CD4-positive, alpha-beta T cell treated with Interleukin-4 for 4 hours (primary cell): ENCODE data around the gene DAAM2.

Experiments
- DNase-seq: peaks from one replicate; pipeline ENCODE4 v3.0.0-alpha.2; 2020

The DAAM2 gene

DNA sequence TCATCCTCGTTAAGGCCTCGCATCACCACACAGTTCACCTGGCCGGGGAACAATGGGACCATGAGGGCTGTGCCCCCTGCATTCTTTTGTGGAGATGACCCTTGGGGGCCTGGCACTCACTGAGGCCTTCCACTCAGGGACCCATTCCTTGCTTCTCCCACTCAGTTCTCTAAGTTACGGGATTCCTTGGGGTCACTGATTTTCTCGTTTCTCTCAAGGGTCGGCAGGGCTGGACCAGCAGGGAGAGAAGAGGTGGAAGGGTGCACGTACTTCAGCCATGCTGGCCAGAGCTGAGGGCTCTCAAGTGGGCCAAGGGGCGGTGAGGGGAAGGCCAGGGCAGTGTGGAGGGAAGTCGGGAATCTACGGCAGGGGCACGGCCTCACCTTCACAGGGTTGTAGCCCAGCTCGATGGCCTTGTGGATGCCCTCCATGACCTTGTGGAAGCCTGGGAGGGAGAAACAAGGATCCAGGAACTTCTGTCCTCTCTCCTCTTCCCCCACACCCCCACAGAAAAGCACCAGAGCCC is 121.3 kb downstream of the DAAM2 start:
- DNase-seq = no peak

DNA sequence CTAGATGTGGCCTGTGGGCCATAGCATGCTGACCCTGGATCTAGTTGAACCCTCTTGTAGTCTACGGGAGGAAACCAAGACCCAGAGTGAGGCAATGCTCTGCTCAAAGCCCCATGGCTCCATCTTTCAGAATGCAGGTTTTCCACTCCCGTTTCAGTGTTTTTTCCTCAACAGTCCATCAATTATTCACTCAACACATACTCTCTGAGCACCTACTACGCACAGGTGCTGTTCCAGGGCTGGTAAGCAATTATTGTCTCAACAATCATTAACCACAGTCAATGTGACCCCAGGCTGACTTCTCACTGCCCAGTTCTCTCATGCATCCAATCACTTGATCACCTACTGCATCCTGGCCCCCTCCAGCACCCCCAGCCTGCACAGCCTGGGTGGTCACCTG is 122.1 kb downstream of the DAAM2 start:
- DNase-seq = no peak

DNA sequence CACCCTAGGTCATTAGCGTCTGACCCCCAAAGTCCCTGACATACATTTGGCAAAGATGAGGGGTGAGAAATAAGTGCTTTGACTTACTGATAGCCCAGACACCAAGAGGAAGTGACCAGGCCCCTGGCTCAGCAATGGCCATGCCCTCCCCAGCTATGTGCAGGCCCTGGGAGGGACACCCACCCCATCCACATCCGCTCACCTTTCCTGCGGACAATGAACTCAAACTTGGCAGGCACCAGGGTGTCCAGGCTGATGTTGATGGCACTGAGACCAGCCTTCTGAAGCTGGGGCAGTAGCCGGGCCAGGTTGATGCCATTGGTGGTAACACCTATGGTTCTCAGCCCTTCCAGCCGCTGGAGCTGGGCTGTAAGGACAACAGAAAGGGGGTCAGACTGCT is 123.7 kb downstream of the DAAM2 start:
- no peak for DNase-seq

DNA sequence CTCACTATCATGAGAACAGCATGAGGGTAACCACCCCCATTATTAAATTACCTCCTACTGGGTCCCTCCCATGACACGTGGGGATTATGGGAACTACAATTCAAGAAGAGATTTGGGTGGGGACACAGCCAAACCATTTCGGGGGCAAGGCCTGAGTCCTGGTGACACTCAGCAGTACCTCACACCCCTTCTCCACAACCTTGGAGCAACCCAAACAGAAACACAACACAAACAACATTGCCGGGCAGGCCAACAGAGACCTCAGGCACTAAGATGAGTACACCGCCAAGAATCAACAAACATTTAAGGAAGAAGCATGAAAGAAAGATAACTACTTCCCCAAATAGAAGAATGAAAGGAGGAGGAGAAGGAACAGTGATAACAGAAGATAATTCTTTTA is 125.2 kb downstream of the DAAM2 start:
- DNase-seq = no peak

DNA sequence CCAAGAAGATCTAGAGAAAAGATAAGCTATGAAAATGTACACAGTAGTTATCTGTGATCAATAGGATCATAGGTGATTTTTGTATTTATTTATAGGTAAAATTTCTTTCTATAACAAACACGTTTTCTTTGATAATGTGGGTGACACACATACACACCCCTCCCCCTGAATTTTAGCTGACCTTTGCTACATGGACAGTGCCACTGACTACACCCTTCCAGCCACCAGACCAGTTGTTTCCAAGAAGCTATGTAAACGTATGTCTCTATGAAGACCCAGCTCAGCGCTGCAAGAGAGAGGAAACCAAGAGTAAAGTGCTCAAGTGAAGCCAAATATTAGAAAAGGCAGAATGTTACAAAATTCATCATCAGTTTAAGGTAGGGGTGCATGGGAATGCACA is 125.8 kb downstream of the DAAM2 start:
- no peak for DNase-seq

DNA sequence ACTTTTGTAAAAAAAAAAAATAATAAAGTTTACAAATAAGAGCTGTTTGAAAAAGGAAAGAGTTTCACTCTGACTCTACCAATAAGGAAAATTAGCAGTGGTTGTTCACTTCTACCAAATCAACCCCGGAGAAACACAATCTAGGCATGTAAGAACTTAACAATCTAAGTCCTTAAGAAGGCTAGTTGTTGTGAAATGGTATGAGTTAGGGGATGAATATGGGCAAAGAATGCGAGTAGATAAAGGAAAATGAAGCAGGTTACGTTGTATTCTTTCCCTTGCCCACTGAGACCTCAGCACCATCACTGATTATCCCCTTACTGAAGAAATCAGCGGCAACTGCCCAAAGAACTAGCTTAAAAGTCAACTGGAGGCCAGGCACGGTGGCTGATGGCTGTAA is 126.7 kb downstream of the DAAM2 start:
- no peak for DNase-seq

DNA sequence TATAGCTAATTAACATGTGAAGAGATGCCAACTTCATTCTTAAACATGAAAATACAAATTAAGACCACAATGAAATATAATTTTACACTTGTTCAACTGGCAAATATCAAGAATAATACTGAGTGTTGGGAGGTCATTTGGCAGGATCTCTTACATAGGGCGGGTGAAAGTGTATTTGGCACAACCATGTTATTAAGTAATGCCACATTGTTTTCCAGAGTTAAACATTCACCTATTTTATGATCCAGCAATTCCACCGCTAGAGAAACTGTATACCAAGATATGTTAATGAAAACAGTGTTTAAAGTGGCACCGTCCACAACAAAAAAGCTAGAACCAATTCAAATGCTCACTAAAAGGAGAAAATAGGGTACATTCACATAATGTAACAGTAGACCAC is 128.0 kb downstream of the DAAM2 start:
- no peak for DNase-seq

DNA sequence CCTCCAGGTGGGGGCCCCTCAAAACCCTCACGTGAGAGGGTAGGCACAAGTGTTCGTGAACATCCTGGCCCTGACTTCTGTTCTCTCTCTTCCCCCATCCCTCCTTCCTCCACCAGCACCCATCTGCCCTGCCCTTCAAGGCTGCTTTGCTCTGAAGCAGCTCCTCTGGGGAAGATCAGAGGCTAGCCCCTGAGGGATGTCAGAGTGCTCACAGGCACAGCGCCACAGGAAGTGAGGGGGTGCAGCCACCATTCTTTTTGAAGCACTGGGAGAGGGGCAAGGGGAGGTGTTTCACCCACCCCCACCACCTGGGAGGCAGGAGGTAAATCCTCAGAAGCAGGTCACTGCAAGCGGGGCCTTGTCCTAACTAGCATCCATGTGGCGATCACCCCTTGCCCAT is 130.6 kb downstream of the DAAM2 start:
- DNase-seq = no peak

DNA sequence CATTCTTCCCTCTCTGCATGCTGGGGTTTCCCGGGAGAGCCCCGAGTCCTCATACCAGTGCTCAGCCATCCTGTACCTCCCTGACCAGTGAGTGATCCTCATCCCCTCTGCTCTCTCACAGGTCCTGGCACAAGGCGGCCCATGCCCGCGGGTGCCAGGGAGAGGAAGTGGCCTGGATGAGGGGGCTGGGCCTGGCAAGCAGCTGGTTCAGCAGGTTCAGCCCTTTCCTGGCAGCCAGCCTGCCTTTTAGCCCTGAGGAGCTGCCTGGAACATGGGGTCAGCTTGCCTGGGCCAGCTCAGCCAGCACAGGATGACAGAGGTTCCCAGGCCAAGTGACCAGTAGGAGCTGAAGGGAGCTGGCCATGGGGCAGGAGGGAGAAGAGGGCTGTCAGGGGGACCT is 131.2 kb downstream of the DAAM2 start:
- DNase-seq = no peak

DNA sequence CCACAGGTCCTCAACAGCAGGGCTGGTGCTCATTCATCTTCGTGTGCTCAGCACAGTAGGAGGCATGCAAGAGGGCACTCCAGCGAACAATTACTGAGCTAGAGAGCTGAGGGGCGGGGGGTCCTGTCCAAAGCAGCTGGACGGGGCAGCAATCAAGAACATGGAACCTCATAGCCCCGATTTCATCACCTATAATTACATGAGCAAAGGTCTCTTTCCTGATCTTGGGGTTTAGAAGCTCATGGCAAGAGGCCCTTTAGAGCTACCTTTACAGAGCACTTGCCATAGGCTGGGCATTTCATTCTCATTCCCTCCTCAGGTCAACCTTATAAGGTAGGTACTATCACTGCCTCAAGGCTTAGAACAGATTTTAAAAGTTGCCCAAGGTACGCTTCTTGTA is 131.7 kb downstream of the DAAM2 start:
- DNase-seq = no peak

DNA sequence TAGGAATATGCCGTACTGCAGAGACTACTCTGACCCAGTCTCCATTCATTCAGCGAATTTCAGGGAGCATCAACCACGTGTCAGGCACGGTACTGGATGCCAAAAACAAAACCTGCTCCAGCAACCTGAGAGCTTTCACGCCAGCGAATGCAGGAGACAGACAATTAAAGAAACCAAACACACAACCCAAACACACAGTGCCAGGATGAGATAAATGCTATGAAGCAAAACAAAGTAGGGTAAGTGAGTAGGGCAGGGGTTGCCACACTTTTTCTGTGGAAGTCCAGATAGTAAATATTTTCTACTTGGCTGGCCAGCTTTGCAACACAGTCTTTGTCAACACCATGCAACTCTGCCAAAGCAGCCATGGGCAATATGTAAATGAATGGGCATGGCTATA is 132.1 kb downstream of the DAAM2 start:
- DNase-seq = no peak

DNA sequence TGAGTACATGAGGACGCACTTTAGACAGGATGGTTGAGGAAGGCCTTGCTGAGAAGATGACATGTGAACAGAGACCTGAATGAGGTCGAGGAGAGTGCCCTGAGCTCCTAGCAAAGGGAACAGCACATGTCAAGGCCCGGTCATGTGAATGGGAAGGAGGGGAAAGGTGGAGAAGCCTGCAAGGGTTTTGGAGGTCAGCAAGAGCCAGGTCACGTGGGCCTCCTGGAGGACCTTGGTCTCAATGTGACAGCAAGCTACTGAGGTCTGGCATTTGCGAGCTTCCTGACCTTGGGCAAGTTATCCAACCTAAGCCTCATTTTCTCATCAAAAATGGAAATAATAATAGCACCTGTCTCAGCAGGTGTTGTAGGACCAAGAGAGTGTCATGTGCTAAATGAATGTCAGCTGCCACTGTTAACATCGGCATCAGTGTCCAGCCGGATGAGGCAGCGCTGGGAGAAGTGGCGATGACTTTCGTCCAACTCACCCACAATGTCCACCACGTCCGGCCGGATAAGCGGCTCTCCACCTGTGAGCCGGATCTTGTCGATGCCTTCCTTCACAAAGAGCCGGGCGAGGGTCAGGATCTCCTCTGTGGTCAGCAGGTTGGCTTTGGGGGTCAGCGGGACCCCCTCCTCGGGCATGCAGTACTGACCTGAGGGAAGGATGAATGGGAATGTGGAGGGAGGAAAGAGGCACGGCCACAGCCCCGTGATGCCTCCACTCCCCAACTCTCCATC is 133.2 kb downstream of the DAAM2 start:
- DNase-seq = no peak

DNA sequence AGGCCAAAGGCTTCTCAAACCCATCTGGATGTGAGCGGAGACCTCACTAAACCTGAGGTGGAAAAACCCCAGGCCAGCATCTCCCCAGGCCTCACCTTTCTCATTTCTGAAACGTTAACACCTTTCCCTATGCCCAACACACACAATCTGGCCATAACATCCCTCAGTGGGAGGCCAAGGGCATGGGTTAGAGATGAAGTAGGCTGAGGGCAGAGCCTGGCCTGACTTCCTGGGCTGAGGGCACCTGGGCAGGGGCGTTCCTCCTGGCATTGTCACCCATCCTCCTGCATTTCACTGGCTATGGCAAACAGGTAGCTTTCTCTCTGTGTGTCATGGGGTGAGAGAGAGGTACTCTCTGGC is 133.7 kb downstream of the DAAM2 start:
- no peak for DNase-seq

DNA sequence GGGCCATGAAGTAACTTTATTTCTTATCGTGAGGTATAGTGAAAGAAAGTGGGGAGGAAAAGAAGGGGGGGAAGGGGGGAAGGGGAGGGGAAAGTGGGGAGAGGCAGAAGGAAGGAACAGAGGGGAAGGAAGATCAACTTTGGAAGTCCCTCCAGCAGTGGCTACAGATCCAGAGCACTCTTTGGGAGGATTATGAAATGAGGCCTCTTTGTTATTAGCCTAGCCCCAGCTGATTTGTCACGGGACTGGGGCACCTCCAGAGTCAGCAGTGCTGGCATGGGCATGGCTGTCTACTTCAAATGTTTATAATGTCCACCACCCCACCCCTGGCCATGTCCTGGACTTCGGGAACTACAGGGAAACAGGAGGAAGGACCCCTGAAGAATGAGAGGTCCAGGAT is 134.5 kb downstream of the DAAM2 start:
- DNase-seq = no peak

DNA sequence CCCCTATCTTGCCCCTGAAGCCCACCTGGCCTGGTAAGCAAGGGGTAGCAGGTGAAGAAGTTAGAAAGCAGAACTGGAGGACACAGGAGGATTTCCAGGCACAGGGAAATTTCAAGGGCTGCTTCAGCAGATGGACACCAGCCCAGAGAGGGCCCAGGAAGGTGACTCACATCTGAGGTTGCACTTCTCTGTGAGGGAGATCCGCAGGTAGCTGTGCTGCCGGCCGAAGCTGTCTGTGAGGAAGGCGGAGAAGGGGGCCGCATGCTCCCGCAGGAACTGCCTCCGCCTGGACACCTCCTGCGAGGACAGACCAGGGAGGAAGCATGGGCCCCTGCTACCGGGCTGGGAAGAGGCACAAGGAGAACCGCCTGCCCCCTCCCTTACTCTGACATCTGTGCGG is 135.0 kb downstream of the DAAM2 start:
- DNase-seq = no peak

DNA sequence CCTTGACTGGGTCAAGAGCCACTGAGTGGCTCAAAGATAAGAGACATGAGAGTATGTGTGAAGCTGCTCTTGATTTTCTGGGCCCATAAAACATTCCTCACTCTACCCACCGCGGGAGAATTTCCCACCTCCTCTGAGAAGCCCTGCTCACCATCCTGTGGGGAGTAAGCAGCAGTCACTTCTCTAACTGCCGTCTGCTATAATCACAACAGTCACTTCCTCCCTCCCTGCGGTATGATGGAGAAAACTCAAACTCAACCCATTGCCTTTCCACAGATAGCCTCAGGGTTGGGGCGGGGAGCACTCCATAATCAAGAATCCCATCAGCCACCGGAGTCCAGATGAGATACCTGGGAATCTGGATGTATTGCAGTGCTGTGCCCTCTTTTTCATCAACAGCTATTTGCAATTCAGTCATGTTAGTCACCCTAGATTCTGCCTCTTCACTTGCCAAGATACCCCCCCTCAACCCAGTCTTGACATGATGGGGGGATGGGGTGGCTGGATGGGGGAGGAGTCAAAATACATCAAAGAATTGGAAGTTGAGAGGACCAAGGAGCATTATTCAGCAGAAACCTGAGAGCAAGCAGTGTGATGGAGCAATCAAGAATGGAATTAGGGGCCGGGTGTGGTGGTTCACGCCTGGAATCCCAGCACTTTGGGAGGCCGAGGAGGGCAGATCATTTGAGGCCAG is 137.0 kb downstream of the DAAM2 start:
- no peak for DNase-seq

DNA sequence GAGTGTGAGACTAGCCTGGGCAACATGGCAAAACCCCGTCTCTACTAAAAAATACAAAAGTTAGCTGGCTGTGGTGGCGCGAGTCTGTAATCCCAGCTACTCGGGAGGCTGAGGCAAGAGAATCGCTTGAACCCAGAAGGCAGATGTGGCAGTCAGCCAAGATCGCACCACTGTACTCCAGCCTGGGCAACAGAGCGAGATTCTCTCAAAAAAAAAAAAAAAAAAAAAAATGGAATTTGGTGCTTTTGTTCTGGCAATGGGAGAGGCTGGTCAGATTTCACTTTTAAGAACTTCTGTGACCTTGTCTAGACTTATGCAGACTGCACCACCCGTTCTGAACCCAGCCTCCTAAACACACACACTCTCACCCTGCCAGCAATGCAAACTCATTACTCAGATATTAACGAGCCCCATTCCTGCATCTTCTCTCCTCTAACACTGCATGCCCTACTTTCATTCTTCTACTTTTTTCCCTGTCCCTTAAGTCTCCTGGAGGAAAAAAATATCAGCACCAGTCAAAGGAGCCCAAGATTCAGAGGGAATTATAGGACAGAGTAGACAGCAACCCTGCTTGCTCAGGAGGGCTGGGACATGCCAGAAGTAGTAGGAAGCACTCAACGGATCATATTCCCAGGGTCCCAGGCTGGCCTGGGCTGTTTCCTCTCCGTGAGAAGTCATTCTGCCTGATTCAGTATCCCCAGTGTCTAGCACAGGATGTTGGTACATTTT is 137.7 kb downstream of the DAAM2 start:
- DNase-seq = no peak

DNA sequence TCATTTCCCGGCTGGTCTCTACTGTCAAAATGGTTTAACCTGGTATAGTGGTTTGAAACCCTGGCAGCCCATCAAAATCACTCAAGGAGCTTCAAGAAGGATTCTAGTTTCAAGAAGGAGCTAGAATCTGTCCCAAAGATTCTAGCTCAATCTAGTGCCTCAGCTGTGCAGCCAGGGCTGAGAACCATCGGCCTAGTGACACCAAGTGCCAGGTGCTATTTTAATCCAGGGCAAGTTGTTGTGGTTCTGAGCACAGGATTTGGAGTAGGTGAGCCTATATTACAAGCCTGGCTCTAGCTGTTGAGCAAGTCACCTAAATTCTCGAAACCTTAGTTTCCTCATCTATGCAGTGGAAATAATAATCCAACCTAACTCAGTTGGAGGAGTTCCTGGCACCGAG is 138.4 kb downstream of the DAAM2 start:
- DNase-seq = no peak

DNA sequence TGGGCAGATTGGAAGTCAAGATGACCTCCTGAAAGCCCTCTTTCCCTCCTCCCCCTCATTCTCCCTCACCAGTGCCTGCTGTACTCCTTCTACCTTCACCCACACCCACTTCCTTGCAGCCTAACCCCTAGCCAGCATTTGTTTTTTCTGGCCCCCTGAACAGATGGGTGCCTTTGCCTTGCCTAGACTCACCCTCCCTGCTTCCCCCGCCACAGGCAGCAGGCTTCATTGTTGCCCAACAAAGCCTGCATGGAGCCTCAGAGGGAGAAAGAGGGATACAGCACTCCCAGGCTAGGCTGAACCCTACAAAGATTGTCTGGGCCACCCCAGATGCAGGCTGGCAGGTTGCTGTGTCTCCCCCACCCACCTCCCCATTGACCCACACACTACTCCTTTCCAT is 139.4 kb downstream of the DAAM2 start:
- no peak for DNase-seq

DNA sequence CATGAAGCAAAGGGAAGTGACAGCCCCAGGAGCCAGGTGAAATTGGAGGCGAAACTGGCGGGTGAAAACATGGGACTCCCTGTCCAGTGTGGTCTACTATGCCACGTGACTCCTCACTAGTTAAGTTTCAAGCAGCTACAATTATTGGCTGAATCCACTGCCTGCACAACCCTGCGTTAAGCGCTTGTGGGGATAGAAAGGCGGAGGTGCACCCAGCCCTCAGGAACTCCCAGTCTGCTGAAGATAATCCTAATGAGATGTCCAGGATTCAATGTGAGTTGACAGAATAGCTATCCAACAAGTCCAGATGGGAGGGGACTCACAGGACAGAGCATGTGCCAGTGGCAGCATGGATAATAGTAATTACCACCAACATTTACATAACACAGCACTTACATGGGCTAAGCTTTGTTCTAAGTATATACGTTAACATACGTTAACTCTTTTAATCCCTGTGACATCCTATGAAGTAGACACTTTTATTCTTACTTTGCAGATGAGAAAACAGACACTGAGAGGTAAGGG is 140.3 kb downstream of the DAAM2 start:
- DNase-seq = no peak

DNA sequence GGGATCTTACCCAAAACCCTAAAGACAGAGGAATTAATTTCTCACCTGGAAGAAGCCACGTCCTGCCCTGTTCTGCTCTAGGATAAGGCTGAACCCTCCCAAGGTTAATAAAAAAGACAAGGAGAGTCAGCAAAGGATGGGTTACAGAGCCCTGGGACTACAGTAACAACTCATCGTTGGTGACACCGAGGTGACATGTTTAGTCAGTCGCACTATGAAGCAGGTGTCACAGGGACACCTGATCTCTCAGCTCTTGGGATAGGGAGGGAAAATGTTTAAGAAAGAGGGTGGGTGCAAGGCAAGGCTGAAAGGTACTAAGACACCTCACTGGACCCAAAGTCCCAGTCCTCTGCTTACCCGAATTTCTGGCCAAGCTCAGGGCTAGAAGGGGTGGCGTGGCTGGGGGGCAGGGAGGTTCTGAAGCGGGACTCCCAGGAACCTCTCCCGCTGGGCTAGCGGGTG is 141.5 kb downstream of the DAAM2 start:
- DNase-seq = no peak

DNA sequence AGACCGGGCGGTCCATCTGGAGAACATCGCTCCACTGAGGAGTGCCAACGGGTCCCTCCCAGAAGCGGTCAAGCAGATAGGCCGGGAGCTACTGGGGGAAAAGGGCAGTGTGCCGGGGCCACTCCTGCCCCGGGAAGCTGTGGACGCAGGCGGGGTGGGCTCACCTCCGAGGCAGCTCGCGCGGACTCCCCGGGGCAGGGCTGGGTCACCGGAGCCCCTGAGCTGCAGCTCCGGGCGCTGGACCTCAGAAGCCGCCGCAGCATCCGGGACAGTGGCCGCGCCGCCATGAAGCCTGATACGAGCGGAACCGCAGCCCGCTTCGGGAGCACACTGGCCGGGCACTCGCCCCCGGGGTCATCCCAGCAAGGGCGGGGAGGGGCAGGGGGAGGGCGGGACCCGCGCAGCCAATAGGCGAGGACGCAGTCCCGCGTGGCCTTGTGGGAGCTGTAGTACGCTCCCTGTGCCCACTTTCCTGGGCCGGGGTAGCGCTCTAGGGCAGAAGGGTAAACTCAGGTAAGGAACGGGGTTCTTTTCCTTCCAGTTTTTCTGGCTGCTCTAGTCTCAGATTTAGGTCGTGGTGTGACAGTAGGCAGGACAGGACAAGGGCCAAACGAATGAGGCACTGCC is 142.1 kb downstream of the DAAM2 start, which contains the start of gene MOCS1:
TSS of gene MOCS1 (minus strand) at position 332 of the 627 bp plus-strand sequence. CDS start at position 287, 45 bp downstream.
- DNase-seq = peak; percentile 0

DNA sequence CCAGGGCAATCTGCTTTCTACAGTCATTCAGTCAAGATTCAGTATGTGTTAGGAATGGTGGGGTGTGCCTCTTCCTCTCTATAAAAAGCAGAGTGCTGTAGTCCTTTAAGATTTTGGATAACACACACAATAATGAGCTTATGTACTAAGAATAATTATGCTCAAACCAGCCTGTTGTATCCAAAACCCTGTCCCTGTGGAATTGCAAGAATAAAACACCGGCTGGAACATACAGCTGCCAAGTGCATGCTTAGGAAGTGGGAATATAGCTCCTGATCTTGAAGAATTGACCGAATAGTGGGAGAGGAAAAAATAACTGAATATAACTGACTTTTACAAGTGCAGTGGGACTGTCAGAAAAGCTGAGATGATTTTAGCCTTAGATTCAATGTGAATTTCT is 143.1 kb downstream of the DAAM2 start:
- no peak for DNase-seq
